H9 (cell line): Measurements from ENCODE around the gene MAN1A1. TPM values are rescaled to one million over a fixed set of nuclear protein-coding genes. Genes with fewer than 3 reads are reported as not detected.

Experiments used
- DNase-seq: peaks from one replicate; pipeline ENCODE4 v3.0.0-alpha.2; 2017
- H2AFZ ChIP-seq: one replicate; pipeline ENCODE4 v1.6.1; 2013; ENCODE audit warnings: mild to moderate bottlenecking, low read length, control low read depth, moderate library complexity
- H2AK5ac ChIP-seq: 2 replicates; pipeline ENCODE4 v1.6.1; 2013; ENCODE audit warnings: low read length, control low read depth, mixed read lengths; ENCODE audit not compliant: insufficient read length
- H2BK120ac ChIP-seq: one replicate; pipeline ENCODE4 v1.6.1; 2013; ENCODE audit warnings: low read depth, mild to moderate bottlenecking, low read length, control low read depth, inconsistent platforms; ENCODE audit not compliant: poor library complexity, severe bottlenecking
- H2BK12ac ChIP-seq: 2 replicates; pipeline ENCODE4 v1.6.1; 2013; ENCODE audit warnings: low read length, control low read depth, mixed read lengths, low read depth; ENCODE audit not compliant: insufficient read length
- H2BK15ac ChIP-seq: 2 replicates; pipeline ENCODE4 v1.6.1; 2013; ENCODE audit warnings: low read depth, low read length, control low read depth
- H2BK20ac ChIP-seq: one replicate; pipeline ENCODE4 v1.6.1; 2013; ENCODE audit warnings: low read depth, mild to moderate bottlenecking, low read length, control low read depth, inconsistent platforms; ENCODE audit not compliant: poor library complexity, severe bottlenecking
- H2BK5ac ChIP-seq: 2 replicates; pipeline ENCODE4 v1.6.1; 2013; ENCODE audit warnings: low read length, control low read depth, mixed read lengths; ENCODE audit not compliant: insufficient read length
- H3K14ac ChIP-seq: 2 replicates; pipeline ENCODE4 v1.6.1; 2013; ENCODE audit warnings: low read length, control low read depth; ENCODE audit not compliant: insufficient read depth
- H3K18ac ChIP-seq: 2 replicates; pipeline ENCODE4 v1.6.1; 2013; ENCODE audit warnings: low read depth, mild to moderate bottlenecking, mixed read lengths, low read length, control low read depth; ENCODE audit not compliant: insufficient read length
- H3K23ac ChIP-seq: 2 replicates; pipeline ENCODE4 v1.6.1; 2013; ENCODE audit warnings: low read length, control low read depth, mixed read lengths, low read depth; ENCODE audit not compliant: insufficient read length
- H3K23me2 ChIP-seq: 2 replicates; pipeline ENCODE4 v1.6.1; 2013; ENCODE audit warnings: low read depth, mild to moderate bottlenecking, mixed read lengths, low read length, control low read depth; ENCODE audit not compliant: insufficient read length, poor library complexity, severe bottlenecking
- H3K27ac ChIP-seq: 2 replicates; pipeline ENCODE4 v1.5.1; 2013; ENCODE audit warnings: low read length, control low read depth, mixed read lengths, low read depth; ENCODE audit not compliant: insufficient read length
- H3K27me3 ChIP-seq: 2 replicates; pipeline ENCODE4 v1.6.1; 2013; ENCODE audit warnings: low read length, control low read depth, inconsistent platforms; ENCODE audit not compliant: insufficient read depth
- H3K4ac ChIP-seq: 2 replicates; pipeline ENCODE4 v1.6.1; 2013; ENCODE audit warnings: low read depth, mild to moderate bottlenecking, control low read depth, inconsistent platforms, low read length, moderate library complexity
- H3K4me1 ChIP-seq: 2 replicates; pipeline ENCODE4 v1.6.1; 2013; ENCODE audit warnings: low read length, control low read depth, inconsistent platforms; ENCODE audit not compliant: insufficient read depth
- H3K4me2 ChIP-seq: 2 replicates; pipeline ENCODE4 v1.6.1; 2013; ENCODE audit warnings: low read length, control low read depth, mixed read lengths; ENCODE audit not compliant: insufficient read length, insufficient read depth
- H3K56ac ChIP-seq: 2 replicates; pipeline ENCODE4 v1.6.1; 2013; ENCODE audit warnings: low read depth, mild to moderate bottlenecking, mixed read lengths, low read length, control low read depth; ENCODE audit not compliant: insufficient read length
- H3K79me1 ChIP-seq: 2 replicates; pipeline ENCODE4 v1.6.1; 2013; ENCODE audit warnings: low read depth, mild to moderate bottlenecking, moderate library complexity, low read length, control low read depth, inconsistent platforms; ENCODE audit not compliant: insufficient read depth, poor library complexity, severe bottlenecking
- H3K79me2 ChIP-seq: 2 replicates; pipeline ENCODE4 v1.6.1; 2013; ENCODE audit warnings: low read length, control low read depth, inconsistent platforms; ENCODE audit not compliant: insufficient read depth
- H3K9ac ChIP-seq: 2 replicates; pipeline ENCODE4 v1.6.1; 2013; ENCODE audit warnings: low read length, control low read depth, mixed read lengths; ENCODE audit not compliant: insufficient read length; ENCODE audit errors: extremely low read depth
- H3K9me3 ChIP-seq: one replicate; pipeline ENCODE4 v1.6.1; 2013; ENCODE audit warnings: low read depth, low read length, inconsistent platforms; ENCODE audit not compliant: control insufficient read depth
- H3T11ph ChIP-seq: one replicate; pipeline ENCODE4 v1.6.1; 2013; ENCODE audit warnings: mild to moderate bottlenecking, low read length, control low read depth, inconsistent platforms
- H4K20me1 ChIP-seq: one replicate; pipeline ENCODE4 v1.6.1; 2013; ENCODE audit not compliant: control insufficient read depth, insufficient read length, insufficient read depth
- H4K5ac ChIP-seq: 2 replicates; pipeline ENCODE4 v1.6.1; 2013; ENCODE audit warnings: low read depth, mild to moderate bottlenecking, mixed read lengths, low read length, control low read depth; ENCODE audit not compliant: insufficient read length
- H4K8ac ChIP-seq: replicated peaks from 2 replicates; pipeline ENCODE4 v1.6.1; 2013; ENCODE audit warnings: low read length, control low read depth, mixed read lengths, low read depth; ENCODE audit not compliant: insufficient read length
- H4K91ac ChIP-seq: 2 replicates; pipeline ENCODE4 v1.6.1; 2013; ENCODE audit warnings: low read depth, mild to moderate bottlenecking, moderate library complexity, mixed read lengths, low read length, control low read depth; ENCODE audit not compliant: insufficient read length
- H3K27ac Mint-ChIP-seq, 3 experiments: 2 replicates in 2 of 3; 3 replicates in 1 of 3; pipeline ENCODE4 v1.8.0; 2020 to 2021; ENCODE audit warnings: mixed read lengths in 3 of 3, mild to moderate bottlenecking in 1 of 3, moderate library complexity in 1 of 3
- H3K27me3 Mint-ChIP-seq: 2 replicates; pipeline ENCODE4 v1.8.0; 2021; ENCODE audit warnings: low read depth, mild to moderate bottlenecking, moderate library complexity, mixed read lengths
- H3K36me3 Mint-ChIP-seq, 3 experiments: 2 replicates in 2 of 3; 3 replicates in 1 of 3; pipeline ENCODE4 v1.8.0; 2020 to 2021; ENCODE audit warnings: low read depth in 3 of 3, mixed read lengths in 3 of 3; ENCODE audit not compliant: insufficient read depth in 1 of 3
- H3K4me1 Mint-ChIP-seq, 2 experiments: 2 replicates each; pipeline ENCODE4 v1.8.0; 2020; ENCODE audit warnings: mixed read lengths in 2 of 2
- H3K4me3 Mint-ChIP-seq, 2 experiments: 2 replicates in 1 of 2; 3 replicates in 1 of 2; pipeline ENCODE4 v1.8.0; 2020 to 2021; ENCODE audit warnings: mild to moderate bottlenecking in 2 of 2, mixed read lengths in 2 of 2, moderate library complexity in 1 of 2
- H3K9me3 Mint-ChIP-seq, 2 experiments: 2 replicates in 1 of 2; 3 replicates in 1 of 2; pipeline ENCODE4 v1.8.0; 2020; ENCODE audit warnings: mild to moderate bottlenecking in 2 of 2, mixed read lengths in 2 of 2, moderate library complexity in 1 of 2
- WGBS: extraction: QIAGEN DNeasy Blood & Tissue Kit; methylation state at CpG from one replicate; pipeline ENCODE4 v1.1.7; 2013; ENCODE audit warnings: missing lambda C conversion rate, low lambda C conversion rate, mixed read lengths; ENCODE audit not compliant: insufficient read length; ENCODE audit errors: extremely low coverage; 5-methylcytosine and 5-hydroxymethylcytosine counted together
- total RNA-seq: library from RNA; stranded (reverse); gene quantifications from 2 replicates; pipeline ENCODE4 v1.2.1, GENCODE V29; 2021
- TF ChIP-seq, protein P1 (sequence below): fragments of 200-600 bp; sonication (generic); conservative IDR thresholded peaks from 3 replicates; pipeline ENCODE4 v1.8.0; 2021; ENCODE audit warnings: antibody characterized with exemption, mild to moderate bottlenecking

The MAN1A1 gene
- total RNA-seq, 1 experiment from 2014 or later = 1.6 TPM

DNA sequence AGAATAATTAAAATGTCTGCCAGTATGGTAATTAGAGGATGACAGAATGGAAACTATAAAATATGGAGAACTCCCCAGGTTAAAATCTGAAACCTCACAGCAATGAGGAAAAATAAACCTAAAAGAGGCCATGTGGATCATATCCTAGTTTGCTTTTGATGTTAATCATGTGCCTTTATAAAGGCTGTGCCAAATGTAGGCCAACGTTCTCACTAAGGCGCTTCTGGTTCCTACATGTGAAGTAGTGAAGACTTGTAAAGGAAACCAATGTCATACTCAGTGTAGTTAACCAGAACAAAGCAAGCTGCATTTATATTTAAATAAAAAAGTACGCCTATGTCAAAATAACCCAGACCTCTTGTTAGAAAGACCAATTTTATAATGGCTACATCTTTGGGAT lies 157.4 kb downstream of the MAN1A1 start:
- Histone ChIP-seq H2BK5ac (no peak overlapping the region), H3K23ac (no peak overlapping the region), H4K20me1 (no peaks in the 10 kb centered on the region), H2BK20ac (no peak overlapping the region), H2BK15ac (no peak overlapping the region), H2BK120ac (no peak overlapping the region), H3K9me3 (no peaks in the 10 kb centered on the region), H2AK5ac (no peak overlapping the region), H3K4ac (no peak overlapping the region), H4K5ac (no peak overlapping the region), H3K79me1 (no peaks in the 10 kb centered on the region), H4K8ac (no peak overlapping the region), H4K91ac (no peak overlapping the region), H3K18ac (no peak overlapping the region), H2BK12ac (no peak overlapping the region), H3K79me2 (no peaks in the 10 kb centered on the region), H3K4me2 (no peak overlapping the region), H3K56ac (no peak overlapping the region), H3K14ac (no peak overlapping the region), H3K27ac (no peak overlapping the region), H3K4me1 (no peaks in the 10 kb centered on the region; the same call in 1 of the 2 replicates), H2AFZ (no peak overlapping the region), H3K23me2 (no peaks in the 10 kb centered on the region), H3K9ac (no peak overlapping the region), H3T11ph (no peak overlapping the region), H3K27me3 (no peaks in the 10 kb centered on the region)
- TF ChIP-seq, protein P1, sequence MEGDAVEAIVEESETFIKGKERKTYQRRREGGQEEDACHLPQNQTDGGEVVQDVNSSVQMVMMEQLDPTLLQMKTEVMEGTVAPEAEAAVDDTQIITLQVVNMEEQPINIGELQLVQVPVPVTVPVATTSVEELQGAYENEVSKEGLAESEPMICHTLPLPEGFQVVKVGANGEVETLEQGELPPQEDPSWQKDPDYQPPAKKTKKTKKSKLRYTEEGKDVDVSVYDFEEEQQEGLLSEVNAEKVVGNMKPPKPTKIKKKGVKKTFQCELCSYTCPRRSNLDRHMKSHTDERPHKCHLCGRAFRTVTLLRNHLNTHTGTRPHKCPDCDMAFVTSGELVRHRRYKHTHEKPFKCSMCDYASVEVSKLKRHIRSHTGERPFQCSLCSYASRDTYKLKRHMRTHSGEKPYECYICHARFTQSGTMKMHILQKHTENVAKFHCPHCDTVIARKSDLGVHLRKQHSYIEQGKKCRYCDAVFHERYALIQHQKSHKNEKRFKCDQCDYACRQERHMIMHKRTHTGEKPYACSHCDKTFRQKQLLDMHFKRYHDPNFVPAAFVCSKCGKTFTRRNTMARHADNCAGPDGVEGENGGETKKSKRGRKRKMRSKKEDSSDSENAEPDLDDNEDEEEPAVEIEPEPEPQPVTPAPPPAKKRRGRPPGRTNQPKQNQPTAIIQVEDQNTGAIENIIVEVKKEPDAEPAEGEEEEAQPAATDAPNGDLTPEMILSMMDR = no peak
- Mint-ChIP-seq H3K4me3 (no peak overlapping the region), H3K27me3 (no peaks in the 10 kb centered on the region), H3K27ac (no peak overlapping the region), H3K4me1 (peaks cover 3 to 5% of the 10 kb centered on the region in 2 experiments; a peak in 2 of 4 replicates), H3K9me3 (no peaks in the 10 kb centered on the region), H3K36me3 (no peaks in the 10 kb centered on the region)
- WGBS = no CpG with 5 or more reads among the region's 3 CpGs
- DNase-seq = no peak
